GM23248 (cell line): ENCODE data around the gene MACF1.

ENCODE experiments used
- EZH2 ChIP-seq: fragments of 200-600 bp; sonication (generic); IDR thresholded peaks from 2 replicates; pipeline ENCODE4 v1.6.1; 2018; ENCODE audit warnings: antibody characterized with exemption, mild to moderate bottlenecking; ENCODE audit not compliant: insufficient read depth, poor library complexity, severe bottlenecking
- EZH2phosphoT487 ChIP-seq: fragments of 200-600 bp; sonication (generic); IDR thresholded peaks from 2 replicates; pipeline ENCODE4 v1.6.1; 2018; ENCODE audit warnings: antibody characterized with exemption, moderate library complexity, mild to moderate bottlenecking, low read depth; ENCODE audit not compliant: insufficient read depth

DNA sequence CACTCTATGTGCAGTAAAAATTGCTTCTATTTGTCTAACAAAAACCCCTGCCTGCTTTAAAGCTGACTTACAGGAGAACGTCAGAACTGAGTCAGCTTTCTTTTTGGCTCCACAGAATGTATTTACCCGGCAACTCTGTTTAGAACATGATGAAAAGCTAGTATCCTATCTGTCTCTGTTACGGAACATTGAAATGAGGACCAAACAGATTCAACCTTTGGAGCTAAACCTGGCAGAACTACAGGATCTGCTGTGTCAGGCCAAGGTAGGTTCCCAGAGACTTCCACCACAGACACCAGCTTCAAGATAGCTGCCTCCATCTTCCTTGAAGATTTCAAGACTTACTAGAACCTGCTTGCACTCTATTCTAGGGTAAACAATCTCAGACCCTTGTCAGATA lies 132.6 kb downstream of the MACF1 start:
- TF ChIP-seq EZH2 = no peak
- TF ChIP-seq EZH2phosphoT487 = no peak
